Measurements from ENCODE around the gene UQCR11. TPM values are rescaled to one million over a fixed set of nuclear protein-coding genes. Genes with fewer than 3 reads are reported as not detected.

UQCR11 gene
- total RNA-seq, 1 donor from 2014 or later, result 171 TPM

- Mint-ChIP-seq H3K27me3 (no peaks in the 10 kb centered on the region), H3K4me3 (ENCODE audit: low read depth) (no peak overlapping the region), H3K9me3 (ENCODE audit: low read depth) (no peaks in the 10 kb centered on the region), H3K27ac (no peak overlapping the region), H3K4me1 (ENCODE audit: low read depth) (no peaks in the 10 kb centered on the region), H3K36me3 (ENCODE audit: insufficient read depth) (peaks cover 9% of the 10 kb centered on the region)
- TF ChIP-seq, protein P1, sequence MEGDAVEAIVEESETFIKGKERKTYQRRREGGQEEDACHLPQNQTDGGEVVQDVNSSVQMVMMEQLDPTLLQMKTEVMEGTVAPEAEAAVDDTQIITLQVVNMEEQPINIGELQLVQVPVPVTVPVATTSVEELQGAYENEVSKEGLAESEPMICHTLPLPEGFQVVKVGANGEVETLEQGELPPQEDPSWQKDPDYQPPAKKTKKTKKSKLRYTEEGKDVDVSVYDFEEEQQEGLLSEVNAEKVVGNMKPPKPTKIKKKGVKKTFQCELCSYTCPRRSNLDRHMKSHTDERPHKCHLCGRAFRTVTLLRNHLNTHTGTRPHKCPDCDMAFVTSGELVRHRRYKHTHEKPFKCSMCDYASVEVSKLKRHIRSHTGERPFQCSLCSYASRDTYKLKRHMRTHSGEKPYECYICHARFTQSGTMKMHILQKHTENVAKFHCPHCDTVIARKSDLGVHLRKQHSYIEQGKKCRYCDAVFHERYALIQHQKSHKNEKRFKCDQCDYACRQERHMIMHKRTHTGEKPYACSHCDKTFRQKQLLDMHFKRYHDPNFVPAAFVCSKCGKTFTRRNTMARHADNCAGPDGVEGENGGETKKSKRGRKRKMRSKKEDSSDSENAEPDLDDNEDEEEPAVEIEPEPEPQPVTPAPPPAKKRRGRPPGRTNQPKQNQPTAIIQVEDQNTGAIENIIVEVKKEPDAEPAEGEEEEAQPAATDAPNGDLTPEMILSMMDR (IDR thresholded peaks at IDR 0.05; ENCODE audit: unreplicated experiment), result no peak
- no peak for DNase-seq (ENCODE audit: low spot score, unreplicated experiment)
These were observed 24.1 kb upstream of the UQCR11 start for GRCh38 chr19:1629256-1629808.

DNA sequence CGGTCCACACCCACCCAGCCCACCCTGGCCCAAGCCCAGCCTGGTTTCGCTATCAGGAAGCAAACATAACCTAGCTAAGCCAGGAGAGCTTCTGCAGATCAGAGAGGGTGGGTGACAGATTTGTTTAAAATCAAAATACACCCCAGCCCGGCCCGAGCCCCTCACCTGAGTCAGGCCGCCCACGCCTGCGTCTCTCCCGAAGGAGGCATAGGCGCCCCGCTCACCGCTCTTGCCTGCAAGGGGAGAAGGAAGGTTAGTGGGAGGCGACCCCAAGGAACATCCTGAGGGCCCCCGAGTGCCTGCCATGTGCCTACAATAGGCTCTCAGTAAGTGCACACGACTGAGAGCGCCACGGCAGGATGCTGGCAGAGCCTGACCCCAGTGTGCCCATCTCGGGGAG is 21.9 kb upstream of the UQCR11 start:
- H3K36me3 Mint-ChIP-seq (ENCODE audit: insufficient read depth), result peaks cover 13% of the 10 kb centered on the region
- no peaks in the 10 kb centered on the region for H3K4me1 Mint-ChIP-seq (ENCODE audit: low read depth)
- TF ChIP-seq, protein P1 (IDR thresholded peaks at IDR 0.05; ENCODE audit: unreplicated experiment), result no peak
- no peak overlapping the region for H3K4me3 Mint-ChIP-seq (ENCODE audit: low read depth)
- no peak overlapping the region for H3K27ac Mint-ChIP-seq
- no peak for DNase-seq (ENCODE audit: low spot score, unreplicated experiment)
- no peaks in the 10 kb centered on the region for H3K27me3 Mint-ChIP-seq
- H3K9me3 Mint-ChIP-seq (ENCODE audit: low read depth), result no peaks in the 10 kb centered on the region

GRCh38 chr19:1626417-1627010 is 21.3 kb upstream of the UQCR11 start:
- no peaks in the 10 kb centered on the region for H3K9me3 Mint-ChIP-seq (ENCODE audit: low read depth)
- TF ChIP-seq, protein P1 (IDR thresholded peaks at IDR 0.05; ENCODE audit: unreplicated experiment), result no peak
- DNase-seq (ENCODE audit: low spot score, unreplicated experiment), result no peak
- no peaks in the 10 kb centered on the region for H3K4me1 Mint-ChIP-seq (ENCODE audit: low read depth)
- H3K27ac Mint-ChIP-seq, result no peak overlapping the region
- peaks cover 13% of the 10 kb centered on the region for H3K36me3 Mint-ChIP-seq (ENCODE audit: insufficient read depth)
- H3K4me3 Mint-ChIP-seq (ENCODE audit: low read depth), result no peak overlapping the region
- no peaks in the 10 kb centered on the region for H3K27me3 Mint-ChIP-seq

DNA sequence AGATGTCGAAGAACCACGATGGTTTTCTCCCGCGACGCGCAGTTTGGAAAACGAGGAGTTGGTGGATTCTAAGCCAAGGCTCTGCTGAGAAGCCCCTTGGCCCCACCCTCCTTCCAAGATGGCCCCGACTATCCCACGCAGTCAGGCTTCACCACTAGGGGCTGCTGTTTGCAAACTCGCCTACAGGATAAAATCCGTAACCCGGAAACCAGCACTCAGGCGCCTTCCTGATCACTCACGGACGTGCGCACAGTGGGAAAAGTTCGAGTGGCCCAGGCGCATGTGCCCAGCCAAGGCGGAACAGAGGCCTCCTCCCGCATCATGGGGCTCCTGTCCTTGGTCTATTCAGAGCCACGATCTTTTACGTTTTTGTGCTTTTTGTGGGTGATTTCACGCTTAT is 19.2 kb upstream of the UQCR11 start:
- no peaks in the 10 kb centered on the region for H3K9me3 Mint-ChIP-seq (ENCODE audit: low read depth)
- peak overlapping the region; percentile 76 for H3K27ac Mint-ChIP-seq
- H3K36me3 Mint-ChIP-seq (ENCODE audit: insufficient read depth), result peaks cover 14% of the 10 kb centered on the region
- no peaks in the 10 kb centered on the region for H3K4me1 Mint-ChIP-seq (ENCODE audit: low read depth)
- no peak overlapping the region for H3K4me3 Mint-ChIP-seq (ENCODE audit: low read depth)
- H3K27me3 Mint-ChIP-seq, result no peaks in the 10 kb centered on the region
- TF ChIP-seq, protein P1 (IDR thresholded peaks at IDR 0.05; ENCODE audit: unreplicated experiment), result peak; percentile 67
- peak; percentile 42 for DNase-seq (ENCODE audit: low spot score, unreplicated experiment)

DNA sequence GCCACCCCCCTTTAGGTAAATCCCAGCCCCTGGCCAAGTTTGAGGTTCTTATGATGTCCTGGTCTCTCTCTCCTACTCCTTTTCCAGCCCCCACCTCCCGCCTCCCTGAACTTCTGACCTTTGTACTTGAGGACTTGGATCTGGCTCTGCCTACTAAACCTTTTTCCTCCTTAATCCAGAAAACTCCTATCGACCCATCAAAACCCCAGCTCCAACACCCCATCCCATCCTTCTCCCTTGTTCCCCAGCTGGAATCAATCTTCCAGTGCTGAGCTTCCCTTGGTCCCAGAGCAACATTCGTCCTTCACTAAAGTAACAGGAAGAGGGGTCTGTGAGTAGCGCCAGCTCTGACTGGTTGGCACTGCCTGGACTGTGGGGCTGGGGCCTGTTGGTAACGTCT is 17.3 kb upstream of the UQCR11 start:
- Mint-ChIP-seq H3K36me3 (ENCODE audit: insufficient read depth) (peaks cover 20% of the 10 kb centered on the region), H3K27ac (peak overlapping the region; percentile 89)

More for the DNA sequence above, 17.3 kb upstream of the UQCR11 start:
- Mint-ChIP-seq H3K27me3 (no peaks in the 10 kb centered on the region), H3K4me1 (ENCODE audit: low read depth) (no peaks in the 10 kb centered on the region), H3K4me3 (ENCODE audit: low read depth) (no peak overlapping the region), H3K9me3 (ENCODE audit: low read depth) (no peaks in the 10 kb centered on the region)
- DNase-seq (ENCODE audit: low spot score, unreplicated experiment), result no peak
- TF ChIP-seq, protein P1 (IDR thresholded peaks at IDR 0.05; ENCODE audit: unreplicated experiment), result no peak

Measured in progenitor cell of endocrine pancreas (in vitro differentiated cells).